ENCODE measurements around the gene TPRN. TPM values are rescaled to one million over a fixed set of nuclear protein-coding genes. Genes with fewer than 3 reads are reported as not detected.

Gene TPRN
- total and polyA plus RNA-seq, 9 of the 15 experiments (the other 6 are each of a cell fraction or from before 2014, with no cell fraction given), result 0.31 to 31.9 (median 4.4) TPM

- TF ChIP-seq REST (IDR thresholded peaks at IDR 0.05; ENCODE audit: borderline replicate concordance), result peak; percentile 82
- 0 out of 2 replicates have a peak, but pooled peaks have one; percentile 29 for TF ChIP-seq REST (CRISPR knock-in tag; IDR thresholded peaks at IDR 0.05; ENCODE audit: low read depth)
- TF ChIP-seq SMARCB1 (IDR thresholded peaks at IDR 0.05; ENCODE audit: insufficient read length, low read depth), result no peak
- peak; percentile 6; the same call in 1 of the 2 replicates for TF ChIP-seq KDM2B (CRISPR knock-in tag; IDR thresholded peaks at IDR 0.05)
- no peak for TF ChIP-seq HDAC3 (IDR thresholded peaks at IDR 0.05; ENCODE audit: borderline replicate concordance, partially characterized antibody)
- TF ChIP-seq KLF6 (CRISPR knock-in tag; IDR thresholded peaks at IDR 0.05; ENCODE audit: borderline replicate concordance), result no peak; the same call in 1 of the 2 replicates
- no peak for TF ChIP-seq SRSF3 (IDR thresholded peaks at IDR 0.05; ENCODE audit: insufficient read depth, low read length)
- 0 out of 4 replicates have a peak, but pooled peaks of 1 of the 2 experiments have one; percentile 16 for TF ChIP-seq TRIM24 (IDR thresholded peaks at IDR 0.05)
- no peak for TF ChIP-seq CBX8 (IDR thresholded peaks at IDR 0.05; ENCODE audit: borderline replicate concordance, extremely low read depth, low read depth, low read length, poor library complexity, severe bottlenecking)
- no peak for TF ChIP-seq MECOM (CRISPR knock-in tag; IDR thresholded peaks at IDR 0.05)
- no peak for TF ChIP-seq E2F3 (CRISPR knock-in tag; IDR thresholded peaks at IDR 0.05)
- no peak for TF ChIP-seq SAFB (IDR thresholded peaks at IDR 0.05; ENCODE audit: borderline replicate concordance, low read depth, low read length)
- peak; percentile 59; the same call in 1 of the 2 replicates for TF ChIP-seq SOX6 (IDR thresholded peaks at IDR 0.05)
- no peak for TF ChIP-seq FOXA3 (CRISPR knock-in tag; conservative IDR thresholded peaks at IDR 0.05 in 1 of 2, IDR thresholded peaks at IDR 0.05 in 1 of 2)
- peak; percentile 79 for TF ChIP-seq MTA3 (IDR thresholded peaks at IDR 0.05; ENCODE audit: borderline replicate concordance)
- peak; percentile 81 for TF ChIP-seq ESRRA (IDR thresholded peaks at IDR 0.05; ENCODE audit: borderline replicate concordance, low read depth)
- no peak for TF ChIP-seq USF2 (CRISPR knock-in tag; IDR thresholded peaks at IDR 0.05)
- no peak for TF ChIP-seq TAL1 (IDR thresholded peaks at IDR 0.05)
Measured at GRCh38 chr9:137188490-137189296, 11.8 kb downstream of the TPRN start, which contains the start of the genes ANAPC2 and SSNA1 (continued).
